SJSA1 (cell line): Measurements from ENCODE around the gene EVC2. TPM values are rescaled to one million over a fixed set of nuclear protein-coding genes. Genes with fewer than 3 reads are reported as not detected.

ENCODE experiments used
- DNase-seq, 2 experiments: peaks; one replicate each; pipeline ENCODE4 v3.0.0-alpha.2; 2015 to 2020; ENCODE audit warnings: low spot score in 2 of 2, low read depth in 1 of 2
- H3K27ac ChIP-seq: fragments of 250-450 bp; sonication (Bioruptor Pico); 2 replicates; pipeline ENCODE4 v1.5.1; 2020; ENCODE audit warnings: mild to moderate bottlenecking, moderate library complexity
- H3K27me3 ChIP-seq: fragments of 250-450 bp; sonication (Bioruptor Pico); replicated peaks from 2 replicates; pipeline ENCODE4 v1.5.1; 2020; ENCODE audit warnings: mild to moderate bottlenecking, moderate library complexity
- H3K36me3 ChIP-seq: fragments of 250-450 bp; sonication (Bioruptor Pico); 2 replicates; pipeline ENCODE4 v1.5.1; 2020; ENCODE audit warnings: mild to moderate bottlenecking
- H3K4me1 ChIP-seq: fragments of 250-450 bp; sonication (Bioruptor Pico); replicated peaks from 2 replicates; pipeline ENCODE4 v1.6.1; 2021; ENCODE audit warnings: mild to moderate bottlenecking
- H3K4me3 ChIP-seq: fragments of 250-450 bp; sonication (Bioruptor Pico); 2 replicates; pipeline ENCODE4 v1.5.1; 2020; ENCODE audit warnings: mild to moderate bottlenecking
- H3K9me3 ChIP-seq: fragments of 250-450 bp; sonication (Bioruptor Pico); replicated peaks from 2 replicates; pipeline ENCODE4 v1.5.1; 2020; ENCODE audit warnings: mild to moderate bottlenecking
- total RNA-seq: library from RNA; depleted of rRNA; stranded (reverse); fragments of >200 nt; shearing (Covaris generic); gene quantifications from 2 replicates; pipeline ENCODE4 v1.2.3, GENCODE V29; 2014

The EVC2 gene
- total RNA-seq, 1 experiment from 2014 or later: 2.7 TPM

- H3K9me3 ChIP-seq: no peaks in the 10 kb centered on the region
- H3K27ac ChIP-seq: no peak overlapping the region
- no peak for DNase-seq
- no peak overlapping the region for H3K4me3 ChIP-seq
- H3K36me3 ChIP-seq: no peaks in the 10 kb centered on the region
- no peaks in the 10 kb centered on the region; the same call in 1 of the 2 replicates for H3K4me1 ChIP-seq
- no peaks in the 10 kb centered on the region for H3K27me3 ChIP-seq
Measured at GRCh38 chr4:5632571-5632970, 75.8 kb downstream of the EVC2 start.

- H3K36me3 ChIP-seq: no peaks in the 10 kb centered on the region
- no peaks in the 10 kb centered on the region for H3K9me3 ChIP-seq
- no peak for DNase-seq
Measured at GRCh38 chr4:5632066-5632440, 76.3 kb downstream of the EVC2 start.

GRCh38 chr4:5631352-5632065, 76.8 kb downstream of the EVC2 start:
- no peaks in the 10 kb centered on the region for H3K9me3 ChIP-seq
- H3K27ac ChIP-seq: no peak overlapping the region
- no peaks in the 10 kb centered on the region for H3K27me3 ChIP-seq
- no peaks in the 10 kb centered on the region for H3K36me3 ChIP-seq
- H3K4me1 ChIP-seq: no peaks in the 10 kb centered on the region; the same call in 1 of the 2 replicates
- no peak for DNase-seq
- no peak overlapping the region for H3K4me3 ChIP-seq

More at GRCh38 chr4:5632066-5632440, 76.3 kb downstream of the EVC2 start:
- no peaks in the 10 kb centered on the region; the same call in 1 of the 2 replicates for H3K4me1 ChIP-seq
- no peak overlapping the region for H3K27ac ChIP-seq
- no peaks in the 10 kb centered on the region for H3K27me3 ChIP-seq
- H3K4me3 ChIP-seq: no peak overlapping the region

GRCh38 chr4:5630762-5631161, 77.6 kb downstream of the EVC2 start:
- no peak overlapping the region for H3K27ac ChIP-seq
- no peak overlapping the region for H3K4me3 ChIP-seq
- no peaks in the 10 kb centered on the region for H3K9me3 ChIP-seq
- no peaks in the 10 kb centered on the region; the same call in 1 of the 2 replicates for H3K4me1 ChIP-seq
- no peak for DNase-seq
- H3K27me3 ChIP-seq: no peaks in the 10 kb centered on the region
- H3K36me3 ChIP-seq: no peaks in the 10 kb centered on the region

GRCh38 chr4:5629542-5629941, 78.8 kb downstream of the EVC2 start:
- no peaks in the 10 kb centered on the region for H3K4me1 ChIP-seq
- H3K9me3 ChIP-seq: no peaks in the 10 kb centered on the region
- H3K36me3 ChIP-seq: no peaks in the 10 kb centered on the region
- H3K4me3 ChIP-seq: no peak overlapping the region
- DNase-seq: no peak
- H3K27ac ChIP-seq: no peak overlapping the region
- no peaks in the 10 kb centered on the region for H3K27me3 ChIP-seq

GRCh38 chr4:5626913-5627312, 81.4 kb downstream of the EVC2 start:
- Histone ChIP-seq H3K4me3 (no peak overlapping the region), H3K27me3 (no peaks in the 10 kb centered on the region), H3K4me1 (no peaks in the 10 kb centered on the region), H3K9me3 (no peaks in the 10 kb centered on the region), H3K36me3 (no peaks in the 10 kb centered on the region), H3K27ac (no peak overlapping the region)
- no peak for DNase-seq

- Histone ChIP-seq H3K36me3 (no peaks in the 10 kb centered on the region), H3K27me3 (no peaks in the 10 kb centered on the region), H3K4me1 (no peaks in the 10 kb centered on the region), H3K27ac (no peak overlapping the region), H3K9me3 (no peaks in the 10 kb centered on the region), H3K4me3 (no peak overlapping the region)
- no peak for DNase-seq
Measured at GRCh38 chr4:5622596-5622995, 85.8 kb downstream of the EVC2 start.

GRCh38 chr4:5619913-5620625, 88.3 kb downstream of the EVC2 start:
- Histone ChIP-seq H3K27me3 (no peaks in the 10 kb centered on the region), H3K27ac (no peak overlapping the region), H3K4me1 (no peaks in the 10 kb centered on the region), H3K9me3 (no peaks in the 10 kb centered on the region), H3K4me3 (no peak overlapping the region), H3K36me3 (no peaks in the 10 kb centered on the region)
- no peak for DNase-seq

- DNase-seq: no peak
- H3K36me3 ChIP-seq: no peaks in the 10 kb centered on the region
Measured at GRCh38 chr4:5618051-5618960, 90.1 kb downstream of the EVC2 start.

GRCh38 chr4:5616331-5616950, 91.9 kb downstream of the EVC2 start:
- DNase-seq: no peak
- Histone ChIP-seq H3K9me3 (no peaks in the 10 kb centered on the region), H3K4me3 (no peak overlapping the region), H3K27me3 (no peaks in the 10 kb centered on the region), H3K36me3 (no peaks in the 10 kb centered on the region), H3K27ac (no peak overlapping the region), H3K4me1 (no peaks in the 10 kb centered on the region)

More at GRCh38 chr4:5618051-5618960, 90.1 kb downstream of the EVC2 start:
- H3K4me3 ChIP-seq: no peak overlapping the region
- no peaks in the 10 kb centered on the region for H3K27me3 ChIP-seq
- H3K4me1 ChIP-seq: no peaks in the 10 kb centered on the region
- no peaks in the 10 kb centered on the region for H3K9me3 ChIP-seq
- no peak overlapping the region for H3K27ac ChIP-seq

GRCh38 chr4:5615496-5616075, 92.8 kb downstream of the EVC2 start:
- Histone ChIP-seq H3K36me3 (no peaks in the 10 kb centered on the region), H3K9me3 (no peaks in the 10 kb centered on the region), H3K4me1 (no peaks in the 10 kb centered on the region)

GRCh38 chr4:5611750-5612149, 96.6 kb downstream of the EVC2 start:
- H3K27ac ChIP-seq: no peak overlapping the region
- no peak overlapping the region for H3K4me3 ChIP-seq
- DNase-seq: no peak
- H3K27me3 ChIP-seq: no peaks in the 10 kb centered on the region
- H3K9me3 ChIP-seq: no peaks in the 10 kb centered on the region
- H3K36me3 ChIP-seq: no peaks in the 10 kb centered on the region
- H3K4me1 ChIP-seq: no peaks in the 10 kb centered on the region

More at GRCh38 chr4:5615496-5616075, 92.8 kb downstream of the EVC2 start:
- no peak for DNase-seq
- H3K4me3 ChIP-seq: no peak overlapping the region
- no peak overlapping the region for H3K27ac ChIP-seq
- no peaks in the 10 kb centered on the region for H3K27me3 ChIP-seq
